IMR-90 (cell line): ENCODE measurements around the gene ZC2HC1C.

Source experiments
- MAFK ChIP-seq: IDR thresholded peaks from 2 replicates; pipeline ENCODE4 v1.6.1; 2012; ENCODE audit warnings: low read depth, low read length, improper control_type of control experiment
- POLR2A ChIP-seq: IDR thresholded peaks from 2 replicates; pipeline ENCODE4 v1.6.1; 2012; ENCODE audit warnings: mild to moderate bottlenecking, low read depth, low read length
- TF ChIP-seq, protein P1 (sequence below): conservative IDR thresholded peaks from 2 replicates; pipeline ENCODE4 v1.5.1; 2012; ENCODE audit warnings: mild to moderate bottlenecking, low read depth, low read length, improper control_type of control experiment

DNA sequence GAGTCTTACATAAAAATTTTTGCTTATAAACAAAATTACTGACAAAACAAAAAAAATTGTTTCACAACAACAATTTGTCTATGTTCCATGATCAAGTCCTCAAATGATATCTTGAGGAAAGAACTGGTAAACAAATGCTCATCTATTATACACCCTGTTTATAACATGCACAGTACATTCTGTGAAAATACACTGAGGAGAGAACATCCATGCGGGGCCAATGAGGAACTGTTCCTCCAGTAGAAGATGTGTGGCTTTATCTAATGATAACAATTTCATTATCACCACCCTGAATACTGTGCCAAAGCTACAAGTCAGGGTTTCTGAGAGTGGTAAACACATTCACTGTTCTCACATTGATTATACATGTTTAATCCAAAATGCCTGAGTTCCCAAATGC is 28.9 kb upstream of the ZC2HC1C start:
- TF ChIP-seq, protein P1, sequence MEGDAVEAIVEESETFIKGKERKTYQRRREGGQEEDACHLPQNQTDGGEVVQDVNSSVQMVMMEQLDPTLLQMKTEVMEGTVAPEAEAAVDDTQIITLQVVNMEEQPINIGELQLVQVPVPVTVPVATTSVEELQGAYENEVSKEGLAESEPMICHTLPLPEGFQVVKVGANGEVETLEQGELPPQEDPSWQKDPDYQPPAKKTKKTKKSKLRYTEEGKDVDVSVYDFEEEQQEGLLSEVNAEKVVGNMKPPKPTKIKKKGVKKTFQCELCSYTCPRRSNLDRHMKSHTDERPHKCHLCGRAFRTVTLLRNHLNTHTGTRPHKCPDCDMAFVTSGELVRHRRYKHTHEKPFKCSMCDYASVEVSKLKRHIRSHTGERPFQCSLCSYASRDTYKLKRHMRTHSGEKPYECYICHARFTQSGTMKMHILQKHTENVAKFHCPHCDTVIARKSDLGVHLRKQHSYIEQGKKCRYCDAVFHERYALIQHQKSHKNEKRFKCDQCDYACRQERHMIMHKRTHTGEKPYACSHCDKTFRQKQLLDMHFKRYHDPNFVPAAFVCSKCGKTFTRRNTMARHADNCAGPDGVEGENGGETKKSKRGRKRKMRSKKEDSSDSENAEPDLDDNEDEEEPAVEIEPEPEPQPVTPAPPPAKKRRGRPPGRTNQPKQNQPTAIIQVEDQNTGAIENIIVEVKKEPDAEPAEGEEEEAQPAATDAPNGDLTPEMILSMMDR: no peak
- TF ChIP-seq POLR2A (no peak), MAFK (no peak)
